ENCODE data around the gene CHST2. TPM values are rescaled to one million over a fixed set of nuclear protein-coding genes. Genes with fewer than 3 reads are reported as not detected.

Gene CHST2
- total and polyA plus RNA-seq, 2 donors (not counting 1 experiment from before 2014, with no cell fraction given): 1.1 to 2.6 TPM

GRCh38 chr3:143084856-143085731, 34.5 kb upstream of the CHST2 start:
- Histone ChIP-seq H4K20me1 (ENCODE audit: control insufficient read depth, extremely low read depth, insufficient read depth, low read length) (no peaks in the 10 kb centered on the region), H3K36me3 (ENCODE audit: control insufficient read depth, insufficient read depth, low read length) (no peaks in the 10 kb centered on the region), H3K4me2 (ENCODE audit: extremely low read depth, insufficient read depth, low read length) (no peak overlapping the region), H3K79me2 (ENCODE audit: control insufficient read depth, insufficient read depth, low read length) (no peaks in the 10 kb centered on the region), H3K27ac (ENCODE audit: insufficient read depth, low read length) (no peak overlapping the region), H3K4me1 (ENCODE audit: control insufficient read depth, extremely low read depth, insufficient read depth, low read length) (no peaks in the 10 kb centered on the region), H3K4me3 (replicated peaks in 1 of 4; ENCODE audit: control extremely low read depth in 1 of 4, insufficient read depth in 1 of 4, low read depth in 3 of 4, low read length in 4 of 4) (no peak overlapping the region), H3K27me3 (ENCODE audit: control insufficient read depth, insufficient read depth, low read length) (no peaks in the 10 kb centered on the region), H3K9me3 (ENCODE audit: control insufficient read depth, insufficient read depth, low read depth, low read length) (no peaks in the 10 kb centered on the region), H3K9ac (ENCODE audit: insufficient read depth, low read length) (no peak overlapping the region), H2AFZ (ENCODE audit: low read length) (no peak overlapping the region)
- TF ChIP-seq CTCF (conservative IDR thresholded peaks at IDR 0.05 in 1 of 2, IDR thresholded peaks at IDR 0.05 in 1 of 2; ENCODE audit: low read depth in 1 of 2, low read length in 2 of 2) (no peak), EZH2 (IDR thresholded peaks at IDR 0.05; ENCODE audit: low read length, missing control alignments) (no peak)
- DNase-seq (ENCODE audit: low read depth in 2 of 2): peak in 1 of 2 donors; percentile 42

GRCh38 chr3:143088835-143089234, 30.7 kb upstream of the CHST2 start:
- Histone ChIP-seq H3K27me3 (ENCODE audit: control insufficient read depth, insufficient read depth, low read length) (peaks cover 2% of the 10 kb centered on the region), H3K27ac (ENCODE audit: insufficient read depth, low read length) (no peak overlapping the region), H3K36me3 (ENCODE audit: control insufficient read depth, insufficient read depth, low read length) (no peaks in the 10 kb centered on the region), H3K4me1 (ENCODE audit: control insufficient read depth, extremely low read depth, insufficient read depth, low read length) (no peaks in the 10 kb centered on the region), H3K9me3 (ENCODE audit: control insufficient read depth, insufficient read depth, low read depth, low read length) (no peaks in the 10 kb centered on the region), H3K4me2 (ENCODE audit: extremely low read depth, insufficient read depth, low read length) (no peak overlapping the region), H4K20me1 (ENCODE audit: control insufficient read depth, extremely low read depth, insufficient read depth, low read length) (no peaks in the 10 kb centered on the region), H3K9ac (ENCODE audit: insufficient read depth, low read length) (no peak overlapping the region), H2AFZ (ENCODE audit: low read length) (no peak overlapping the region), H3K79me2 (ENCODE audit: control insufficient read depth, insufficient read depth, low read length) (no peaks in the 10 kb centered on the region), H3K4me3 (replicated peaks in 1 of 4; ENCODE audit: control extremely low read depth in 1 of 4, insufficient read depth in 1 of 4, low read depth in 3 of 4, low read length in 4 of 4) (no peak overlapping the region)
- no peak for TF ChIP-seq CTCF (conservative IDR thresholded peaks at IDR 0.05 in 1 of 2, IDR thresholded peaks at IDR 0.05 in 1 of 2; ENCODE audit: low read depth in 1 of 2, low read length in 2 of 2)
- no peak for TF ChIP-seq EZH2 (IDR thresholded peaks at IDR 0.05; ENCODE audit: low read length, missing control alignments)
- no peak for DNase-seq (ENCODE audit: low read depth in 2 of 2)

GRCh38 chr3:143089965-143090364, 29.6 kb upstream of the CHST2 start:
- Histone ChIP-seq H3K27ac (ENCODE audit: insufficient read depth, low read length) (no peak overlapping the region), H3K4me1 (ENCODE audit: control insufficient read depth, extremely low read depth, insufficient read depth, low read length) (no peaks in the 10 kb centered on the region), H4K20me1 (ENCODE audit: control insufficient read depth, extremely low read depth, insufficient read depth, low read length) (no peaks in the 10 kb centered on the region), H3K4me3 (replicated peaks in 1 of 4; ENCODE audit: control extremely low read depth in 1 of 4, insufficient read depth in 1 of 4, low read depth in 3 of 4, low read length in 4 of 4) (no peak overlapping the region), H3K9ac (ENCODE audit: insufficient read depth, low read length) (no peak overlapping the region), H3K27me3 (ENCODE audit: control insufficient read depth, insufficient read depth, low read length) (peaks cover 2% of the 10 kb centered on the region), H3K79me2 (ENCODE audit: control insufficient read depth, insufficient read depth, low read length) (no peaks in the 10 kb centered on the region), H3K4me2 (ENCODE audit: extremely low read depth, insufficient read depth, low read length) (no peak overlapping the region), H3K36me3 (ENCODE audit: control insufficient read depth, insufficient read depth, low read length) (no peaks in the 10 kb centered on the region), H2AFZ (ENCODE audit: low read length) (no peak overlapping the region), H3K9me3 (ENCODE audit: control insufficient read depth, insufficient read depth, low read depth, low read length) (no peaks in the 10 kb centered on the region)
- no peak for TF ChIP-seq CTCF (conservative IDR thresholded peaks at IDR 0.05 in 1 of 2, IDR thresholded peaks at IDR 0.05 in 1 of 2; ENCODE audit: low read depth in 1 of 2, low read length in 2 of 2)
- TF ChIP-seq EZH2 (IDR thresholded peaks at IDR 0.05; ENCODE audit: low read length, missing control alignments): no peak
- no peak for DNase-seq (ENCODE audit: low read depth in 2 of 2)

All from fibroblast of lung (primary cell).